Keratinocyte (primary cell): ENCODE results near the gene OCLN.

Experiments used
- EZH2 ChIP-seq: IDR thresholded peaks from one replicate; pipeline ENCODE4 v1.6.1; 2012; ENCODE audit warnings: inconsistent platforms, mild to moderate bottlenecking, low read length, moderate library complexity
- TF ChIP-seq, protein P1 (sequence below), 3 experiments: IDR thresholded peaks in 1 of 3; conservative IDR thresholded peaks in 1 of 3; optimal IDR thresholded peaks in 1 of 3; 2 replicates in 2 of 3; 3 replicates in 1 of 3; pipeline versions ENCODE3 to v1.5.1; 2011; ENCODE audit warnings: low read length in 3 of 3, mild to moderate bottlenecking in 3 of 3, moderate library complexity in 2 of 3, control low read depth in 1 of 3, inconsistent platforms in 1 of 3; ENCODE audit not compliant: insufficient read depth in 2 of 3; ENCODE audit errors: extremely low read depth in 1 of 3

GRCh38 chr5:69528609-69529008 is 36.0 kb downstream of the OCLN start:
- TF ChIP-seq, protein P1, sequence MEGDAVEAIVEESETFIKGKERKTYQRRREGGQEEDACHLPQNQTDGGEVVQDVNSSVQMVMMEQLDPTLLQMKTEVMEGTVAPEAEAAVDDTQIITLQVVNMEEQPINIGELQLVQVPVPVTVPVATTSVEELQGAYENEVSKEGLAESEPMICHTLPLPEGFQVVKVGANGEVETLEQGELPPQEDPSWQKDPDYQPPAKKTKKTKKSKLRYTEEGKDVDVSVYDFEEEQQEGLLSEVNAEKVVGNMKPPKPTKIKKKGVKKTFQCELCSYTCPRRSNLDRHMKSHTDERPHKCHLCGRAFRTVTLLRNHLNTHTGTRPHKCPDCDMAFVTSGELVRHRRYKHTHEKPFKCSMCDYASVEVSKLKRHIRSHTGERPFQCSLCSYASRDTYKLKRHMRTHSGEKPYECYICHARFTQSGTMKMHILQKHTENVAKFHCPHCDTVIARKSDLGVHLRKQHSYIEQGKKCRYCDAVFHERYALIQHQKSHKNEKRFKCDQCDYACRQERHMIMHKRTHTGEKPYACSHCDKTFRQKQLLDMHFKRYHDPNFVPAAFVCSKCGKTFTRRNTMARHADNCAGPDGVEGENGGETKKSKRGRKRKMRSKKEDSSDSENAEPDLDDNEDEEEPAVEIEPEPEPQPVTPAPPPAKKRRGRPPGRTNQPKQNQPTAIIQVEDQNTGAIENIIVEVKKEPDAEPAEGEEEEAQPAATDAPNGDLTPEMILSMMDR (optimal IDR thresholded peaks at IDR 0.05 in 1 of 3, IDR thresholded peaks at IDR 0.05 in 1 of 3, conservative IDR thresholded peaks at IDR 0.05 in 1 of 3; ENCODE audit: extremely low read depth in 1 of 3, insufficient read depth in 2 of 3, low read length in 3 of 3), result no peak
- no peak for TF ChIP-seq EZH2
